PC-3 (cell line): ENCODE data around the gene TRPM1. TPM values are rescaled to one million over a fixed set of nuclear protein-coding genes. Genes with fewer than 3 reads are reported as not detected.

Experiments used
- ATAC-seq: fragments of 200-7000 bp; cut with Tn5 transposase; 2 replicates; pipeline ENCODE4 v1.9.1; 2020; ENCODE audit warnings: mild to moderate bottlenecking, moderate library complexity
- BruUV-seq: library from RNA; stranded (reverse); fragments of 400-500 nt; replicated peaks from 2 replicates; lab custom pipeline; 2021; lab: Mats Ljungman, UMichigan
- CTCF ChIA-PET: fragments of 300-600 bp; sonication (Branson Sonifier 250); formaldehyde crosslinking; loops from one replicate; lab custom pipeline; 2022; ENCODE audit warnings: antibody characterized with exemption; lab: Charles Lee
- POLR2A ChIA-PET: fragments of 300-600 bp; sonication (Branson Sonifier 250); formaldehyde crosslinking; loops from one replicate; lab custom pipeline; 2022; ENCODE audit warnings: antibody characterized with exemption; ENCODE audit not compliant: unreplicated experiment; lab: Charles Lee
- DNase-seq: peaks from one replicate; pipeline ENCODE4 v3.0.0-alpha.2; 2015
- H2AFZ ChIP-seq: fragments of 300-600 bp; sonication (generic); 2 replicates; pipeline ENCODE4 v1.6.0; 2016; ENCODE audit warnings: antibody characterized with exemption, low read length
- H3F3A ChIP-seq: fragments of 300-600 bp; sonication (generic); one replicate; pipeline ENCODE4 v1.6.0; 2017; ENCODE audit warnings: antibody characterized with exemption, low read length, control low read depth, mild to moderate bottlenecking; ENCODE audit not compliant: unreplicated experiment
- H3K27ac ChIP-seq: fragments of 300-600 bp; sonication (generic); 2 replicates; pipeline ENCODE4 v1.5.1; 2016; ENCODE audit warnings: mild to moderate bottlenecking, low read length
- H3K27me3 ChIP-seq: fragments of 300-600 bp; sonication (generic); 2 replicates; pipeline ENCODE4 v1.6.1; 2016; ENCODE audit warnings: low read length, mixed read lengths
- H3K36me3 ChIP-seq: fragments of 300-600 bp; sonication (generic); 2 replicates; pipeline ENCODE4 v1.6.1; 2016; ENCODE audit warnings: low read depth, mixed run types, low read length, mixed read lengths
- H3K4me1 ChIP-seq: fragments of 300-600 bp; sonication (generic); 2 replicates; pipeline ENCODE4 v1.5.1; 2016; ENCODE audit warnings: low read length; ENCODE audit not compliant: insufficient read depth
- H3K4me2 ChIP-seq: fragments of 300-600 bp; sonication (generic); 2 replicates; pipeline ENCODE4 v1.6.0; 2016; ENCODE audit warnings: low read length
- H3K4me3 ChIP-seq: fragments of 300-600 bp; sonication (generic); 2 replicates; pipeline ENCODE4 v1.5.1; 2016; ENCODE audit warnings: mild to moderate bottlenecking, low read length, mixed read lengths
- H3K79me2 ChIP-seq: fragments of 300-600 bp; sonication (generic); 2 replicates; pipeline ENCODE4 v1.6.1; 2017; ENCODE audit warnings: low read length, mixed read lengths
- H3K9ac ChIP-seq: fragments of 300-600 bp; sonication (generic); 2 replicates; pipeline ENCODE4 v1.6.0; 2016; ENCODE audit warnings: mild to moderate bottlenecking, low read length
- H3K9me2 ChIP-seq: fragments of 300-600 bp; sonication (generic); replicated peaks from 2 replicates; pipeline ENCODE4 v1.6.1; 2016; ENCODE audit warnings: mixed run types, low read length, mixed read lengths
- H3K9me3 ChIP-seq: fragments of 300-600 bp; sonication (generic); 2 replicates; pipeline ENCODE4 v1.6.1; 2016; ENCODE audit warnings: low read length, mixed read lengths
- H4K20me1 ChIP-seq: fragments of 300-600 bp; sonication (generic); 2 replicates; pipeline ENCODE4 v1.6.1; 2016; ENCODE audit warnings: low read length, mixed read lengths
- CTCF ChIP-seq: fragments of 300-600 bp; sonication (generic); conservative IDR thresholded peaks from 2 replicates; pipeline ENCODE4 v1.5.1; 2017; ENCODE audit warnings: antibody characterized with exemption, low read depth, mild to moderate bottlenecking, low read length
- EZH2 ChIP-seq: fragments of 300-600 bp; sonication (generic); IDR thresholded peaks from one replicate; pipeline ENCODE4 v1.6.1; 2017; ENCODE audit warnings: antibody characterized with exemption, mild to moderate bottlenecking, low read length; ENCODE audit not compliant: unreplicated experiment
- EZH2phosphoT487 ChIP-seq: fragments of 300-600 bp; sonication (generic); IDR thresholded peaks from 2 replicates; pipeline ENCODE4 v1.6.1; 2018; ENCODE audit warnings: mild to moderate bottlenecking, antibody characterized with exemption, low read length, borderline replicate concordance
- intact Hi-C: fragments of 100-400 bp; cut with micrococcal nuclease; formaldehyde crosslinking; loops from 2 replicates; pipeline ENCODE4 v1.9.0; 2023
- total RNA-seq: library from RNA; depleted of rRNA; stranded (reverse); fragments of >200 nt; gene quantifications from 2 replicates; pipeline ENCODE4 v1.2.3, GENCODE V29; 2014

The TRPM1 gene
- total RNA-seq, 1 experiment from 2014 or later: not detected

GRCh38 chr15:31013863-31014607, 87.5 kb downstream of the TRPM1 start:
- Histone ChIP-seq H3K79me2 (no peaks in the 10 kb centered on the region), H3K9ac (no peak overlapping the region), H3K27me3 (0 out of 2 replicates have a peak, but pooled peaks cover 3% of the 10 kb centered on the region), H3K9me2 (no peaks in the 10 kb centered on the region), H3K4me3 (no peak overlapping the region), H3K36me3 (no peaks in the 10 kb centered on the region), H2AFZ (no peak overlapping the region), H3K27ac (no peak overlapping the region), H3K9me3 (0 out of 2 replicates have a peak, but pooled peaks cover 6% of the 10 kb centered on the region), H3F3A (no peaks in the 10 kb centered on the region), H4K20me1 (no peaks in the 10 kb centered on the region), H3K4me2 (no peak overlapping the region), H3K4me1 (no peaks in the 10 kb centered on the region)
- ChIA-PET POLR2A (no interaction called here), CTCF (no interaction called here)
- ATAC-seq (no peak), DNase-seq (no peak)
- TF ChIP-seq EZH2phosphoT487: no peak
- no peak for TF ChIP-seq CTCF
- no peak for TF ChIP-seq EZH2
- BruUV-seq: no TSS peak
- intact Hi-C loops: no loop called here

GRCh38 chr15:31012455-31012854, 89.1 kb downstream of the TRPM1 start:
- intact Hi-C loops: no loop called here
- Histone ChIP-seq H3K4me1 (no peaks in the 10 kb centered on the region), H3K4me2 (no peak overlapping the region), H3K4me3 (no peak overlapping the region), H3K9me3 (0 out of 2 replicates have a peak, but pooled peaks cover 6% of the 10 kb centered on the region), H3F3A (no peaks in the 10 kb centered on the region), H2AFZ (no peak overlapping the region), H3K36me3 (no peaks in the 10 kb centered on the region), H3K9ac (no peak overlapping the region), H3K27ac (no peak overlapping the region), H3K79me2 (no peaks in the 10 kb centered on the region), H4K20me1 (no peaks in the 10 kb centered on the region), H3K9me2 (no peaks in the 10 kb centered on the region), H3K27me3 (peaks cover 6% of the 10 kb centered on the region; the same call in 1 of the 2 replicates)
- no TSS peak for BruUV-seq
- ChIA-PET CTCF (no interaction called here), POLR2A (no interaction called here)
- no peak for TF ChIP-seq CTCF
- TF ChIP-seq EZH2: no peak
- TF ChIP-seq EZH2phosphoT487: no peak
- ATAC-seq (no peak), DNase-seq (no peak)

GRCh38 chr15:31010036-31010435, 91.5 kb downstream of the TRPM1 start:
- TF ChIP-seq EZH2phosphoT487 (no peak), EZH2 (no peak), CTCF (no peak)
- Histone ChIP-seq H3K4me2 (no peak overlapping the region), H4K20me1 (no peaks in the 10 kb centered on the region), H3K9me3 (0 out of 2 replicates have a peak, but pooled peaks cover 6% of the 10 kb centered on the region), H3K9ac (no peak overlapping the region), H2AFZ (no peak overlapping the region), H3K27me3 (peaks cover 24% of the 10 kb centered on the region; the same call in 1 of the 2 replicates), H3K4me1 (no peaks in the 10 kb centered on the region), H3K27ac (no peak overlapping the region), H3K4me3 (no peak overlapping the region), H3K79me2 (no peaks in the 10 kb centered on the region), H3K9me2 (no peaks in the 10 kb centered on the region), H3K36me3 (no peaks in the 10 kb centered on the region), H3F3A (no peaks in the 10 kb centered on the region)
- no peak for ATAC-seq
- no TSS peak for BruUV-seq
- intact Hi-C loops: no loop called here
- DNase-seq: no peak
- ChIA-PET CTCF (no interaction called here), POLR2A (no interaction called here)
